Stimulated activated CD4-positive, alpha-beta T cell treated with anti-CD3 and anti-CD28 coated beads, Interleukin-2, amount 100 ng/mL, for 4 hours (primary cell): ENCODE results near the gene B3GLCT.
"Not testable (repeated sequence)": the region's sequence is repeated elsewhere in the genome, so short reads cannot be mapped to it uniquely, and the experiment has no call there.

ENCODE experiments used
- DNase-seq: peaks from one replicate; pipeline ENCODE4 v3.0.0-alpha.2; 2020; ENCODE audit warnings: low read depth

B3GLCT gene

GRCh38 chr13:31184451-31184850, 15.3 kb upstream of the B3GLCT start:
- no peak for DNase-seq

GRCh38 chr13:31184981-31185645, 14.7 kb upstream of the B3GLCT start:
- DNase-seq: no peak

- DNase-seq: no peak
These were observed 8.0 kb upstream of the B3GLCT start for GRCh38 chr13:31191748-31192147.

- no peak for DNase-seq
These were observed 7.5 kb upstream of the B3GLCT start for GRCh38 chr13:31192306-31192705.

- DNase-seq: no peak
These were observed 4.2 kb upstream of the B3GLCT start for GRCh38 chr13:31195616-31196015.

- no peak for DNase-seq
These were observed 2.8 kb upstream of the B3GLCT start for GRCh38 chr13:31196992-31197391.

- no peak for DNase-seq
These were observed 1.3 kb upstream of the B3GLCT start for GRCh38 chr13:31198519-31198918.

- no peak for DNase-seq
These were observed 287 bp upstream of the B3GLCT start for GRCh38 chr13:31199527-31199848.

- DNase-seq: peak; percentile 7
These were observed 829 bp downstream of the B3GLCT start for GRCh38 chr13:31200637-31200971.

- DNase-seq: no peak
These were observed 1.7 kb downstream of the B3GLCT start for GRCh38 chr13:31201341-31202031.

- DNase-seq: peak; percentile 10
These were observed 4.8 kb downstream of the B3GLCT start for GRCh38 chr13:31204592-31204991.

- DNase-seq: no peak
These were observed 8.1 kb downstream of the B3GLCT start for GRCh38 chr13:31207661-31208552.

- DNase-seq: no peak
These were observed 8.9 kb downstream of the B3GLCT start for GRCh38 chr13:31208559-31209122.

- no peak for DNase-seq
These were observed 9.5 kb downstream of the B3GLCT start for GRCh38 chr13:31209172-31209840.

- no peak for DNase-seq
These were observed 10.1 kb downstream of the B3GLCT start for GRCh38 chr13:31209841-31210210.

- DNase-seq: no peak
These were observed 14.0 kb downstream of the B3GLCT start for GRCh38 chr13:31213651-31214289.

GRCh38 chr13:31214435-31214834, 14.7 kb downstream of the B3GLCT start:
- DNase-seq: no peak

- not testable (repeated sequence) for DNase-seq
These were observed 17.1 kb downstream of the B3GLCT start for GRCh38 chr13:31216916-31217315.

GRCh38 chr13:31219909-31220598, 20.3 kb downstream of the B3GLCT start:
- DNase-seq: no peak

GRCh38 chr13:31221057-31221456, 21.3 kb downstream of the B3GLCT start:
- no peak for DNase-seq

- no peak for DNase-seq
These were observed 23.4 kb downstream of the B3GLCT start for GRCh38 chr13:31223215-31223614.
